Parathyroid adenoma (tissue), 2 donors: Measurements from ENCODE around the gene PPP2R5E.
A peak's percentile ranks its signal among the peaks of the same experiment; 100 is the strongest.

Experiments
- H2AFZ ChIP-seq: fragments of 300-600 bp; sonication (generic); one replicate; pipeline ENCODE4 v1.7.0; 2017; ENCODE audit warnings: antibody characterized with exemption, mild to moderate bottlenecking
- H3K27ac ChIP-seq: fragments of 300-600 bp; sonication (generic); one replicate; pipeline ENCODE4 v1.7.0; 2017
- H3K27me3 ChIP-seq: fragments of 300-600 bp; sonication (generic); one replicate; pipeline ENCODE4 v1.7.0; 2017; ENCODE audit warnings: low read length; ENCODE audit not compliant: control insufficient read depth, insufficient read depth
- H3K36me3 ChIP-seq: fragments of 300-600 bp; sonication (generic); one replicate; pipeline ENCODE4 v1.7.0; 2017; ENCODE audit warnings: low read length; ENCODE audit not compliant: control insufficient read depth, insufficient read depth
- H3K4me1 ChIP-seq: fragments of 300-600 bp; sonication (generic); one replicate; pipeline ENCODE4 v1.7.0; 2017; ENCODE audit warnings: control low read depth
- H3K4me2 ChIP-seq: fragments of 300-600 bp; sonication (generic); one replicate; pipeline ENCODE4 v1.7.0; 2017; ENCODE audit warnings: low read length
- H3K4me3 ChIP-seq: fragments of 300-600 bp; sonication (generic); one replicate; pipeline ENCODE4 v1.7.0; 2017; ENCODE audit warnings: low read depth, low read length
- H3K79me2 ChIP-seq: fragments of 300-600 bp; sonication (generic); one replicate; pipeline ENCODE4 v1.7.0; 2017; ENCODE audit warnings: control low read depth
- H3K9ac ChIP-seq: fragments of 300-600 bp; sonication (generic); one replicate; pipeline ENCODE4 v1.7.0; 2017; ENCODE audit warnings: mild to moderate bottlenecking
- H3K9me3 ChIP-seq: fragments of 300-600 bp; sonication (generic); one replicate; pipeline ENCODE4 v1.7.0; 2017; ENCODE audit warnings: low read length; ENCODE audit not compliant: control insufficient read depth
- TF ChIP-seq, protein P1 (sequence below): fragments of 300-600 bp; sonication (generic); IDR thresholded peaks from one replicate; pipeline ENCODE4 v1.7.0; 2017; ENCODE audit warnings: antibody characterized with exemption, mild to moderate bottlenecking
- donor health status: primary hyperparathyroidism.

The PPP2R5E gene

DNA sequence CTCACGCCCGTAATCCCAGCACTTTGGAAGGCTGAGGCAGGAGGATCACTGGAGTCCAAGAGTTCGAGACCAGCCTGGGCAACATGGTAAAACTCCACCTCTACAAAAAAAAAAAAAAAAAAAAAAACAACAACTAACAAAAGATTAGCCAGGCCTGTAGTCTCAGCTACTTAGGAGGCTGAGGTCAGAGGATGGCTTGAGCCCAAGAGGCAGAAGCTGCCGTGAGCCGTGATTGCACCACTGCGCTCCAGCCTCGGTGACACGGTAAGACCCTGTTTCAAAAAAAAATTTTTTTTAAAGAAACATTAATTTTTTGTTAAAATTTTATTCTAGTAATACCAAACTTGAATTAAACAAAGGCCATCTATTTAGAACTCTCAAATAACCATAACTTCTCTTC is 77.8 kb downstream of the PPP2R5E start:
- H3K36me3 ChIP-seq: no peaks in the 10 kb centered on the region
- no peak overlapping the region for H3K4me3 ChIP-seq
- H3K4me1 ChIP-seq: peaks cover 2% of the 10 kb centered on the region
- no peak overlapping the region for H2AFZ ChIP-seq
- no peak overlapping the region for H3K9ac ChIP-seq
- no peak overlapping the region for H3K4me2 ChIP-seq
- TF ChIP-seq, protein P1, sequence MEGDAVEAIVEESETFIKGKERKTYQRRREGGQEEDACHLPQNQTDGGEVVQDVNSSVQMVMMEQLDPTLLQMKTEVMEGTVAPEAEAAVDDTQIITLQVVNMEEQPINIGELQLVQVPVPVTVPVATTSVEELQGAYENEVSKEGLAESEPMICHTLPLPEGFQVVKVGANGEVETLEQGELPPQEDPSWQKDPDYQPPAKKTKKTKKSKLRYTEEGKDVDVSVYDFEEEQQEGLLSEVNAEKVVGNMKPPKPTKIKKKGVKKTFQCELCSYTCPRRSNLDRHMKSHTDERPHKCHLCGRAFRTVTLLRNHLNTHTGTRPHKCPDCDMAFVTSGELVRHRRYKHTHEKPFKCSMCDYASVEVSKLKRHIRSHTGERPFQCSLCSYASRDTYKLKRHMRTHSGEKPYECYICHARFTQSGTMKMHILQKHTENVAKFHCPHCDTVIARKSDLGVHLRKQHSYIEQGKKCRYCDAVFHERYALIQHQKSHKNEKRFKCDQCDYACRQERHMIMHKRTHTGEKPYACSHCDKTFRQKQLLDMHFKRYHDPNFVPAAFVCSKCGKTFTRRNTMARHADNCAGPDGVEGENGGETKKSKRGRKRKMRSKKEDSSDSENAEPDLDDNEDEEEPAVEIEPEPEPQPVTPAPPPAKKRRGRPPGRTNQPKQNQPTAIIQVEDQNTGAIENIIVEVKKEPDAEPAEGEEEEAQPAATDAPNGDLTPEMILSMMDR: no peak
- no peaks in the 10 kb centered on the region for H3K9me3 ChIP-seq
- no peaks in the 10 kb centered on the region for H3K27me3 ChIP-seq
- no peak overlapping the region for H3K27ac ChIP-seq
- peaks cover 16% of the 10 kb centered on the region for H3K79me2 ChIP-seq

DNA sequence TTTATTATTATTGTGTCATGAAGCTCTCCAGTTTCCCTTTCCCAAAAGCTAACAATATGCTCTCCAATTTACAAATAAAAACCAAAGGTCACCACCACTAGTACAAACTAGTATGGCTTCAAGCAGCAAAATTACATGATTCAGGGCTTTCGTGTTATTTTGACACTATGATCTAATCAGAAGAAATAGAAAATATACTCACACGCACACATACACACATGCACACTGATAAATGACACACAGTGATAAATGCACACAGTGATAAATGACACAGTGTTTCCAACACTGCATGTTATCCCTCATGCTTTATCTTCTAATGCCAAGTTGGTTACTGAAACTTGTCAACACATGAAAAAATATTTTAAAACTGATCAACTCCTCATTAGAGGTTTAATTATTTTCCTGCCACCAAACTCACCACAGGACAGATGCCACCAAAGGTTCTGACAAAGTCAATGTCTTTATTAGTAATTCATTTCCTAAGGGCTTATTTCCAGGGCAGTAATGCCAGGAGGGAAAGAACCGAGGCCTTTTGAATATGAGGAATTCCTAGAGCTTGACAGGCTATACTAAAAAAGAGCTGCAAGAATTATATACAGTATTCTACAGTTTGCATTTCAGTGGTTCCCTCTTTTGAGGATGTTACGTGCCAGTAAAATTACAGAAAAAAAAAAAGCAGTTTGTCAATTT is 82.4 kb downstream of the PPP2R5E start:
- Histone ChIP-seq H3K4me3 (no peak overlapping the region), H3K4me1 (peaks cover 10% of the 10 kb centered on the region), H3K79me2 (peaks cover 24% of the 10 kb centered on the region), H3K27ac (no peak overlapping the region), H3K36me3 (no peaks in the 10 kb centered on the region), H3K9me3 (no peaks in the 10 kb centered on the region), H3K4me2 (no peak overlapping the region), H3K9ac (no peak overlapping the region), H2AFZ (no peak overlapping the region), H3K27me3 (no peaks in the 10 kb centered on the region)
- TF ChIP-seq, protein P1: no peak

DNA sequence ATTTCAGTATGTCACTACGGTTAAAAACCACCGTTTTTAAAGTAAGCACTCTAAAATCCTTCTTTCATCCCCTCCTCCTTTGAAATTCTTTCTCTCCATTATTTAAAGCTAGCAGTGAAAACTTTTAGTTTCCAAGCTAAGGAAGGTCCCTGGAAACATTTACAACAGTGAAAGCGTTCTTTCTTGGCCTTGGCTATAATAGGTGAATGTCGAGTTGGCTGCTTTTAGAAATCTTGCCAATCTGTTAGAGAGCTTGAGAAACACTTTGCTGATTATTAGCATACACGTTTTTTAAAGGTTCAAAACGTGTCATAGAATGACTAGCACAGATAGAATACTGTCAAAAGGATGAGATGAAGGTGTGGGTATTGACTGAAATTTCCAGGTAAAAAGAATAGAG is 83.4 kb downstream of the PPP2R5E start:
- no peak overlapping the region for H2AFZ ChIP-seq
- H3K79me2 ChIP-seq: peaks cover 25% of the 10 kb centered on the region
- H3K36me3 ChIP-seq: no peaks in the 10 kb centered on the region
- no peaks in the 10 kb centered on the region for H3K27me3 ChIP-seq
- H3K27ac ChIP-seq: peak overlapping the region; percentile 2
- no peaks in the 10 kb centered on the region for H3K9me3 ChIP-seq
- TF ChIP-seq, protein P1: no peak
- no peak overlapping the region for H3K4me3 ChIP-seq
- H3K4me2 ChIP-seq: no peak overlapping the region
- H3K9ac ChIP-seq: no peak overlapping the region
- peaks cover 10% of the 10 kb centered on the region for H3K4me1 ChIP-seq

DNA sequence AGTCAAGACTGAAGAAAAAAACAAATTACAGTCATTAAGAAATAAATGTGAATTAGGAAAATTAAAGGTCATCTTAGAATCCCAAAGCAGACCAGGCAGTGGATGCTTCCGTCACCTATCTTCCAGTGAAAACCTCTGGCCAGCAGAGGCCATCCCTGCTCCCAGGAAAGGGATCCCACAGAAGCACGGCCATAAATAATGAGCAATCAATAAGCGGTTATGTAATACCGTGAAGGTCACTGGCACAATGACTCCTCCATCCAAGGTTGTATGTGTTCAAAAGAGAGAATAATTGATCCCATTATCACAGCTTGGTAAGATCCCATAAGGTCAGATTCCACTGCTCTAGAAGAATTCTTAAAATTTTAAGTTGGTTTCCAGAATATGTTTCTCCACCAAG is 85.7 kb downstream of the PPP2R5E start:
- H3K79me2 ChIP-seq: peaks cover 27% of the 10 kb centered on the region
- H2AFZ ChIP-seq: no peak overlapping the region
- H3K4me2 ChIP-seq: no peak overlapping the region
- no peaks in the 10 kb centered on the region for H3K9me3 ChIP-seq
- H3K4me3 ChIP-seq: no peak overlapping the region
- H3K27me3 ChIP-seq: no peaks in the 10 kb centered on the region
- no peaks in the 10 kb centered on the region for H3K36me3 ChIP-seq
- peaks cover 10% of the 10 kb centered on the region for H3K4me1 ChIP-seq
- H3K27ac ChIP-seq: no peak overlapping the region
- no peak overlapping the region for H3K9ac ChIP-seq
- TF ChIP-seq, protein P1: no peak
